Diencephalon (tissue), 1 donor: ENCODE data around the gene CSAG3. TPM values are rescaled to one million over a fixed set of nuclear protein-coding genes. Genes with fewer than 3 reads are reported as not detected.

Source experiments
- total RNA-seq: library from RNA; depleted of rRNA; stranded (reverse); fragments of >200 nt; gene quantifications from one replicate; pipeline ENCODE4 v1.2.3, GENCODE V29; 2014

CSAG3 gene
- not detected for total RNA-seq

GRCh38 chrX:152758918-152759317, at the start of gene CSAG3:
CSAG3 (plus strand) TSS chrX:152759218.

DNA sequence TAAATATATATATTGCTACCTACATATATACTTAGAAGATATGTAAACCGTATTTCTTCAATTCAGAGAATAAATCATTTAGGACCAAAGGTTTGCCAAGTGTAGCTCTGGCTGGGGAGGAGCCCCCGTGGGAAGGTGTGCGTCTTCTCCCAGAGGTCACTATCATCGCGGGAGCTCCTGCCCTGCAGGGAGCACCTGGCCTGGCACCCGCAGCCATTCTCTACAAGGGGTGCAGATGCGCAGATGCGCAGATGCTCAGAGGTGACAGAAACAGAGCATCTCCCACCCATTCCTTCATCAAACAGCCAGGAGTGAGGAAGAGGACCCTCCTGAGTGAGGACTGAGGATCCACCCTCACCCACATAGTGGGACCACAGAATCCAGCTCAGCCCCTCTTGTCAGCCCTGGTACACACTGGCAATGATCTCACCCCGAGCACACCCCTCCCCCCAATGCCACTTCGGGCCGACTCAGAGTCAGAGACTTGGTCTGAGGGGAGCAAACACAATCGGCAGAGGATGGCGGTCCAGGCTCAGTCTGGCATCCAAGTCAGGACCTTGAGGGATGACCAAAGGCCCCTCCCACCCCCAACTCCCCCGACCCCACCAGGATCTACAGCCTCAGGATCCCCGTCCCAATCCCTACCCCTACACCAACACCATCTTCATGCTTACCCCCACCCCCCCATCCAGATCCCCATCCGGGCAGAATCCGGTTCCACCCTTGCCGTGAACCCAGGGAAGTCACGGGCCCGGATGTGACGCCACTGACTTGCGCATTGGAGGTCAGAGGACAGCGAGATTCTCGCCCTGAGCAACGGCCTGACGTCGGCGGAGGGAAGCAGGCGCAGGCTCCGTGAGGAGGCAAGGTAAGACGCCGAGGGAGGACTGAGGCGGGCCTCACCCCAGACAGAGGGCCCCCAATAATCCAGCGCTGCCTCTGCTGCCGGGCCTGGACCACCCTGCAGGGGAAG, 44.9 kb upstream of the CSAG3 start, which contains the start of gene MAGEA2B:
MAGEA2B (plus strand) TSS at position 814 of the 973 bp plus-strand sequence. CDS start 2,479 bp downstream, outside the sequence.

DNA sequence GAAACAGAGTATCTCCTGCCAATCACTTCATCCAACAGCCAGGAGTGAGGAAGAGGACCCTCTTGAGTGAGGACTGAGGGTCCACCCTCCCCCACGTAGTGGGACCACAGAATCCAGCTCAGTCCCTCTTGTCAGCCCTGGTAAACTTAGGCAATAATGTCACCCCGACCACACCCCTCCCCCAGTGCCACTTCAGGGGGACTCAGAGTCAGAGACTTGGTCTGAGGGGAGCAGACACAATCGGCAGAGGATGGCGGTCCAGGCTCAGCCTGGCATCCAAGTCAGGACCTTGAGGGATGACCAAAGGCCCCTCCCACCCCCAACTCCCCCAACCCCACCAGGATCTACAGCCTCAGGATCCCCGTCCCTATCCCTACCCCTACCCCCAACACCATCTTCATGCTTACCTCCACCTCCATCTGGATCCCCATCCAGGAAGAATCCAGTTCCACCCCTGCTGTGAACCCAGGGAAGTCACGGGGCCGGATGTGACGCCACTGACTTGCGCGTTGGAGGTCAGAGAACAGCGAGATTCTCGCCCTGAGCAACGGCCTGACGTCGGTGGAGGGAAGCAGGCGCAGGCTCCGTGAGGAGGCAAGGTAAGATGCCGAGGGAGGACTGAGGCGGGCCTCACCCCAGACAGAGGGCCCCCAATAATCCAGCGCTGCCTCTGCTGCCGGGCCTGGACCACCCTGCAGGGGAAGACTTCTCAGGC, 25.6 kb upstream of the CSAG3 start, which contains the start of the genes CSAG1 and MAGEA12:
CSAG1 (minus strand) TSS at position 461 of the 715 bp plus-strand sequence. CDS start 1,261 bp downstream, outside the sequence.
MAGEA12 (plus strand) TSS at position 497 of the 715 bp plus-strand sequence. CDS start 2,405 bp downstream, outside the sequence.

DNA sequence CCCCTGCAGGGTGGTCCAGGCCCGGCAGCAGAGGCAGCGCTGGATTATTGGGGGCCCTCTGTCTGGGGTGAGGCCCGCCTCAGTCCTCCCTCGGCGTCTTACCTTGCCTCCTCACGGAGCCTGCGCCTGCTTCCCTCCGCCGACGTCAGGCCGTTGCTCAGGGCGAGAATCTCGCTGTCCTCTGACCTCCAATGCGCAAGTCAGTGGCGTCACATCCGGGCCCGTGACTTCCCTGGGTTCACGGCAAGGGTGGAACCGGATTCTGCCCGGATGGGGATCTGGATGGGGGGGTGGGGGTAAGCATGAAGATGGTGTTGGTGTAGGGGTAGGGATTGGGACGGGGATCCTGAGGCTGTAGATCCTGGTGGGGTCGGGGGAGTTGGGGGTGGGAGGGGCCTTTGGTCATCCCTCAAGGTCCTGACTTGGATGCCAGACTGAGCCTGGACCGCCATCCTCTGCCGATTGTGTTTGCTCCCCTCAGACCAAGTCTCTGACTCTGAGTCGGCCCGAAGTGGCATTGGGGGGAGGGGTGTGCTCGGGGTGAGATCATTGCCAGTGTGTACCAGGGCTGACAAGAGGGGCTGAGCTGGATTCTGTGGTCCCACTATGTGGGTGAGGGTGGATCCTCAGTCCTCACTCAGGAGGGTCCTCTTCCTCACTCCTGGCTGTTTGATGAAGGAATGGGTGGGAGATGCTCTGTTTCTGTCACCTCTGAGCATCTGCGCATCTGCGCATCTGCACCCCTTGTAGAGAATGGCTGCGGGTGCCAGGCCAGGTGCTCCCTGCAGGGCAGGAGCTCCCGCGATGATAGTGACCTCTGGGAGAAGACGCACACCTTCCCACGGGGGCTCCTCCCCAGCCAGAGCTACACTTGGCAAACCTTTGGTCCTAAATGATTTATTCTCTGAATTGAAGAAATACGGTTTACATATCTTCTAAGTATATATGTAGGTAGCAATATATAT, 5.0 kb upstream of the CSAG3 start, which contains the start of gene MAGEA2:
MAGEA2 (minus strand) TSS at position 157 of the 965 bp plus-strand sequence. CDS start 2,479 bp downstream, outside the sequence.

DNA sequence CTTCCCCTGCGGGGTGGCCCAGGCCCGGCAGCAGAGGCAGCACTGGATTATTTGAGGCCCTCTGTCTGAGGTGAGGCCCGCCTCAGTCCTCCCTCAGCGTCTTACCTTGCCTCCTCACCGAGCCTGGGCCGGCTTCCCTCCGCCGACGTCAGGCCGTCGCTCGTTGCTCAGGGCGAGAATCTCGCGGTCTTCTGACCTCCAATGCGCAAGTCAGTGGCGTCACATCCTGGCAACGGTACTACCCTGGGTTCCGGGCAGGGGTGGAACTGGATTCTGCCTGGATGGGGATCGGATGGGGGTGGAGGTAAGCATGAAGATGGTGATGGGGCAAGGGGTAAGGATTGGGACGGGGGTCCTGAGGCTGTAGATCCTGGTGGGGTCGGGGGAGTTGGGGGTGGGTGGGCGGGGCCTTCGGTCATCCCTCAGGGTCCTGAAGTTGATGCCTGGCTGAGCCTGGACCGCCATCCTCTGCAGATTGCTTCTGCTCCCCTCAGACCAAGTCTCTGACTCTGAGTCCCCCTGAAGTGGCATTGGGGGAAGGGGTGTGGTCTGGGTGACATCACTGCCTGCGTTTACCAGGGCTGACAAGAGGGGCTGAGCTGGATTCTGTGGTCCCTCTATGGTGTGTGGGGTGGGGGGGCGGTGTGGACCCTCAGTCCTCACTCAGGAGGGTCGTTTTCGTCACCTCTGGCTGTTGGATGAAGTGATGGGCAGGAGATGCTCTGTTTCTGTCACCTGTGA, 10.7 kb downstream of the CSAG3 start, which contains the start of gene MAGEA6:
MAGEA6 (minus strand) TSS at position 141 of the 741 bp plus-strand sequence. CDS start 2,039 bp downstream, outside the sequence.

Other genes starting within 250 kb of the CSAG3 start
- gene GABRQ, start 121.3 kb upstream of the CSAG3 start, total RNA-seq = 5.8 TPM
- not detected for gene MAGEA3, start 60.4 kb upstream of the CSAG3 start, total RNA-seq
- not detected for gene CSAG2, start 49.9 kb upstream of the CSAG3 start, total RNA-seq
- not detected for gene MAGEA2B, start 44.6 kb upstream of the CSAG3 start, total RNA-seq
- gene CSAG1, start 25.5 kb upstream of the CSAG3 start, total RNA-seq = not detected
- not detected for gene MAGEA12, start 25.5 kb upstream of the CSAG3 start, total RNA-seq
- gene MAGEA2, start 5.4 kb upstream of the CSAG3 start, total RNA-seq = not detected
- gene MAGEA6, start 10.5 kb downstream of the CSAG3 start, total RNA-seq = not detected
- gene CETN2, start 71.5 kb downstream of the CSAG3 start, total RNA-seq = 92.0 TPM
- 36.2 TPM for gene NSDHL, start 71.8 kb downstream of the CSAG3 start, total RNA-seq
- gene ZNF185, start 138.8 kb downstream of the CSAG3 start, total RNA-seq = 3.7 TPM
- gene PNMA5, start 234.9 kb downstream of the CSAG3 start, total RNA-seq = 9.7 TPM